K562 (cell line): Measurements from ENCODE around the gene SDC3.

Source experiments
- CTCF ChIP-seq, 3 experiments: IDR thresholded peaks in 2 of 3; conservative IDR thresholded peaks in 1 of 3; 2 replicates each; pipeline ENCODE4 v1.5.1; 2011 to 2012; ENCODE audit warnings: low read length in 3 of 3, mild to moderate bottlenecking in 3 of 3, control low read depth in 2 of 3, improper control_type of control experiment in 1 of 3, inconsistent platforms in 1 of 3, low read depth in 1 of 3, mixed read lengths in 1 of 3, moderate library complexity in 1 of 3; ENCODE audit not compliant: insufficient read depth in 2 of 3
- E2F1 ChIP-seq: sonication (generic); formaldehyde crosslinking; IDR thresholded peaks from 2 replicates; pipeline ENCODE4 v1.8.1; 2023; ENCODE audit warnings: mild to moderate bottlenecking, missing genetic modification reagents, moderate library complexity
- NR1H2 ChIP-seq: sonication (generic); formaldehyde crosslinking; IDR thresholded peaks from 2 replicates; pipeline ENCODE4 v1.4.0; 2020; ENCODE audit warnings: mild to moderate bottlenecking, missing genetic modification reagents
- PATZ1 ChIP-seq: fragments of 250-450 bp; sonication (Bioruptor Pico); IDR thresholded peaks from 2 replicates; pipeline ENCODE4 v1.5.0; 2020; ENCODE audit warnings: mild to moderate bottlenecking, borderline replicate concordance
- PREB ChIP-seq: sonication (generic); formaldehyde crosslinking; IDR thresholded peaks from 2 replicates; pipeline ENCODE4 v1.8.1; 2023; ENCODE audit warnings: mild to moderate bottlenecking, missing genetic modification reagents
- RB1 ChIP-seq: fragments of 450-650 bp; IDR thresholded peaks from 2 replicates; pipeline ENCODE4 v1.6.1; 2017; ENCODE audit warnings: low read depth, mild to moderate bottlenecking
- SIRT6 ChIP-seq: IDR thresholded peaks from one replicate; pipeline ENCODE4 v1.6.1; 2012; ENCODE audit warnings: low read depth, mild to moderate bottlenecking, control low read depth, inconsistent platforms, low read length, moderate library complexity
- TCF7 ChIP-seq: sonication (generic); IDR thresholded peaks from 2 replicates; pipeline ENCODE4 v1.6.1; 2016; ENCODE audit warnings: antibody characterized with exemption, borderline replicate concordance
- TEAD1 ChIP-seq, 2 experiments: fragments of 450-650 bp in 1 of 2; sonication (generic) in 1 of 2; formaldehyde crosslinking; IDR thresholded peaks; 2 replicates each; pipeline versions ENCODE4 v1.4.0 to v1.8.0; 2020 to 2022; ENCODE audit warnings: mild to moderate bottlenecking in 2 of 2, missing genetic modification reagents in 1 of 2
- YY1 ChIP-seq, 3 experiments: IDR thresholded peaks; 2 replicates each; pipeline ENCODE4 v1.6.1; 2011; ENCODE audit warnings: low read length in 2 of 3, mild to moderate bottlenecking in 2 of 3, moderate library complexity in 2 of 3, borderline replicate concordance in 1 of 3, control low read depth in 1 of 3, low read depth in 1 of 3; ENCODE audit not compliant: insufficient read depth in 3 of 3, insufficient replicate concordance in 2 of 3, control insufficient read depth in 1 of 3, insufficient read length in 1 of 3; ENCODE audit errors: extremely low read depth in 1 of 3
- ZBTB2 ChIP-seq: fragments of 450-650 bp; IDR thresholded peaks from 2 replicates; pipeline ENCODE4 v1.6.1; 2016; ENCODE audit warnings: antibody characterized with exemption
- ZNF175 ChIP-seq: fragments of 200-800 bp; sonication (Bioruptor generic); IDR thresholded peaks from 2 replicates; pipeline ENCODE4 v1.6.1; 2016; ENCODE audit warnings: low read depth, mild to moderate bottlenecking, missing genetic modification characterization, missing compliant biosample characterization
- ZNF232 ChIP-seq: sonication (generic); formaldehyde crosslinking; IDR thresholded peaks from 2 replicates; pipeline ENCODE4 v1.8.0; 2022; ENCODE audit warnings: mild to moderate bottlenecking, missing genetic modification reagents
- ZNF407 ChIP-seq: fragments of 450-650 bp; IDR thresholded peaks from 2 replicates; pipeline ENCODE4 v1.6.1; 2016; ENCODE audit warnings: low read depth

GRCh38 chr1:30857964-30858363 lies 50.6 kb downstream of the SDC3 start:
- TF ChIP-seq CTCF (IDR thresholded peaks at IDR 0.05 in 2 of 3, conservative IDR thresholded peaks at IDR 0.05 in 1 of 3; ENCODE audit: insufficient read depth in 2 of 3, low read depth in 1 of 3, low read length in 3 of 3) (no peak), TCF7 (no peak), ZBTB2 (no peak), YY1 (IDR thresholded peaks at IDR 0.05; ENCODE audit: borderline replicate concordance in 1 of 3, control insufficient read depth in 1 of 3, extremely low read depth in 1 of 3, insufficient read depth in 3 of 3, insufficient read length in 1 of 3, insufficient replicate concordance in 2 of 3, low read depth in 1 of 3, low read length in 2 of 3) (no peak), E2F1 (no peak), RB1 (no peak), TEAD1 (CRISPR knock-in tag; IDR thresholded peaks at IDR 0.05) (no peak), ZNF407 (no peak), ZNF232 (CRISPR knock-in tag) (no peak), NR1H2 (CRISPR knock-in tag) (no peak), PATZ1 (no peak), PREB (no peak), SIRT6 (no peak), ZNF175 (no peak)
